ENCODE data around the gene ZNF182.

DNA sequence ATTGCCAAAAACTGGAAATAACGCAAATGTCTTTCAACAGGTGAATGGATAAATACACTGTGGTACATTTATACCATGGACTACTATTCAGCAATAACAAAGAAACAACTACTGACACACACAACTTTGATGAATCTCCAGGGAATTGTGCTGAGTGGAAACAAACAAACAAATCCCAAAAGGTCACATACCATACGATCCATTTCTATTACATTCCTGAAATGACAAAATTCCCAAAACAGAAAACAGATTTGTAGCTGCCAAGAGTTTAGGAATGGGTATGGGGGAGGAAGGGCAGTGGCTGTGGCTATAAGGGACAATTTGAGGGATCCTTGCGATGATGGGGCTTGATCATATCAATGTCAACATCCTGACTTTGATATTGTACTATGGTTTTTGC is 2.5 kb downstream of the ZNF182 start:
- TF ChIP-seq EZH2 (IDR thresholded peaks at IDR 0.05; ENCODE audit: insufficient read depth, poor library complexity, severe bottlenecking) (no peak), EZH2phosphoT487 (IDR thresholded peaks at IDR 0.05; ENCODE audit: insufficient read depth, low read depth) (no peak)
